ENCODE measurements around the gene LAMC1. TPM values are rescaled to one million over a fixed set of nuclear protein-coding genes. Genes with fewer than 3 reads are reported as not detected.

LAMC1 gene
- total and polyA plus RNA-seq, 2 donors (not counting 1 experiment from before 2014, with no cell fraction given) = 408 to 604 TPM

DNA sequence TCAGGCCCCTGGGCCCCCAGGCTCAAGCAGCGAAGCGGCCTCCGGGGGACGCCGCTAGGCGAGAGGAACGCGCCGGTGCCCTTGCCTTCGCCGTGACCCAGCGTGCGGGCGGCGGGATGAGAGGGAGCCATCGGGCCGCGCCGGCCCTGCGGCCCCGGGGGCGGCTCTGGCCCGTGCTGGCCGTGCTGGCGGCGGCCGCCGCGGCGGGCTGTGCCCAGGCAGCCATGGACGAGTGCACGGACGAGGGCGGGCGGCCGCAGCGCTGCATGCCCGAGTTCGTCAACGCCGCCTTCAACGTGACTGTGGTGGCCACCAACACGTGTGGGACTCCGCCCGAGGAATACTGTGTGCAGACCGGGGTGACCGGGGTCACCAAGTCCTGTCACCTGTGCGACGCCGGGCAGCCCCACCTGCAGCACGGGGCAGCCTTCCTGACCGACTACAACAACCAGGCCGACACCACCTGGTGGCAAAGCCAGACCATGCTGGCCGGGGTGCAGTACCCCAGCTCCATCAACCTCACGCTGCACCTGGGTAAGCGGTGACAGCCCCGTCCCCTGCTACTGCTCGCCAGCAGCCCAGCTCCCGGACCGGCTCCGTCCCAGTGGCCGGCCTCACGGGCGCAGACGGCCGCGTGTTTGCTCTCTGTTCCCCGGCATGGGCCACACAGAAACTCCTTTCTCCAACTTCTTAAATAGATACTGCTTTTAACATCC, 539 bp downstream of the LAMC1 start:
- Histone ChIP-seq H3K36me3 (ENCODE audit: control insufficient read depth, insufficient read depth, low read length) (no peaks in the 10 kb centered on the region), H3K4me3 (replicated peaks in 1 of 4; ENCODE audit: control extremely low read depth in 1 of 4, insufficient read depth in 1 of 4, low read depth in 3 of 4, low read length in 4 of 4) (peak overlapping the region; percentile 74 to 93 (median 87)), H3K27me3 (ENCODE audit: control insufficient read depth, insufficient read depth, low read length) (no peaks in the 10 kb centered on the region), H3K4me1 (ENCODE audit: control insufficient read depth, extremely low read depth, insufficient read depth, low read length) (peaks cover 9% of the 10 kb centered on the region), H3K9ac (ENCODE audit: insufficient read depth, low read length) (peak overlapping the region; percentile 91), H3K4me2 (ENCODE audit: extremely low read depth, insufficient read depth, low read length) (peak overlapping the region; percentile 69), H2AFZ (ENCODE audit: low read length) (no peak overlapping the region), H4K20me1 (ENCODE audit: control insufficient read depth, extremely low read depth, insufficient read depth, low read length) (peaks cover 2% of the 10 kb centered on the region), H3K79me2 (ENCODE audit: control insufficient read depth, insufficient read depth, low read length) (peaks cover 55% of the 10 kb centered on the region), H3K27ac (ENCODE audit: insufficient read depth, low read length) (peak overlapping the region; percentile 76), H3K9me3 (ENCODE audit: control insufficient read depth, insufficient read depth, low read depth, low read length) (no peaks in the 10 kb centered on the region)
- TF ChIP-seq, protein P1, sequence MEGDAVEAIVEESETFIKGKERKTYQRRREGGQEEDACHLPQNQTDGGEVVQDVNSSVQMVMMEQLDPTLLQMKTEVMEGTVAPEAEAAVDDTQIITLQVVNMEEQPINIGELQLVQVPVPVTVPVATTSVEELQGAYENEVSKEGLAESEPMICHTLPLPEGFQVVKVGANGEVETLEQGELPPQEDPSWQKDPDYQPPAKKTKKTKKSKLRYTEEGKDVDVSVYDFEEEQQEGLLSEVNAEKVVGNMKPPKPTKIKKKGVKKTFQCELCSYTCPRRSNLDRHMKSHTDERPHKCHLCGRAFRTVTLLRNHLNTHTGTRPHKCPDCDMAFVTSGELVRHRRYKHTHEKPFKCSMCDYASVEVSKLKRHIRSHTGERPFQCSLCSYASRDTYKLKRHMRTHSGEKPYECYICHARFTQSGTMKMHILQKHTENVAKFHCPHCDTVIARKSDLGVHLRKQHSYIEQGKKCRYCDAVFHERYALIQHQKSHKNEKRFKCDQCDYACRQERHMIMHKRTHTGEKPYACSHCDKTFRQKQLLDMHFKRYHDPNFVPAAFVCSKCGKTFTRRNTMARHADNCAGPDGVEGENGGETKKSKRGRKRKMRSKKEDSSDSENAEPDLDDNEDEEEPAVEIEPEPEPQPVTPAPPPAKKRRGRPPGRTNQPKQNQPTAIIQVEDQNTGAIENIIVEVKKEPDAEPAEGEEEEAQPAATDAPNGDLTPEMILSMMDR (conservative IDR thresholded peaks at IDR 0.05 in 1 of 2, IDR thresholded peaks at IDR 0.05 in 1 of 2; ENCODE audit: low read depth in 1 of 2, low read length in 2 of 2) = peak in 1 of 2 donors; percentile 51
- TF ChIP-seq EZH2 (IDR thresholded peaks at IDR 0.05; ENCODE audit: low read length, missing control alignments) = no peak
- peak; percentile 52 to 55 for DNase-seq (ENCODE audit: low read depth in 2 of 2)

DNA sequence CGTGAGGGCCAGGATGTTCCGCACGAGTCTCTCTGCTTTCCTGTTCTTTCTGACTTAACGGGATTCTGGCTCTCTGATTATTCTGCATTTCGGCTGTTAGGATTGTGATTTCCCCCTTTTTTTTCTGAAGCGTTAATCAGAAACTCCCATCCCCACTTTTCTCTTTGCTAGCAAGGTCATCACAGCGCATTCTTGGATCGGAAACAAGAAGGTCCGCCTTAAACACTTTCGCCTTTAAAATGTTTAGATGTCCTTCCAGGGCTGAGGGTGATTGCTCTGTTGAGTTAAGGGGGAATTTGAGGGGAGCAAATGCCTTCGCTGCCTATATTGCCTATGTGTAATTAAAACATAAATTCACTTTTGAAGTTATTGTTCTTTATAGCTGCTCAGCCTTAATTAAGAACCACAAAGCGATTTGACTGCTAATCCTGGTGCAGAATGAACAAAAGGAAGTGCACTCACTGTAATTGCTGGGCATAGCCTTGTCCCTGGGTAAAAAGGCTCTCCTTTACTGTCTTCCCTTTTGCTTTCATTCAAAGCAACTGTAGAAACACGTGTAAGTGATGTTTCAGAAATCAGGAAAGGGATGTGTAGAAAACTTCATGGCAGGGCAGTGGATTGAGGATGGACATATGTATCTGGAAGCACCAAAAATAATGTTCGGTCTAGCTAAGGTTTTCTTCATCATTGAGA, 1.2 kb downstream of the LAMC1 start:
- H2AFZ ChIP-seq (ENCODE audit: low read length) = no peak overlapping the region
- peak overlapping the region; percentile 69 for H3K4me2 ChIP-seq (ENCODE audit: extremely low read depth, insufficient read depth, low read length)
- peak in 1 of 2 donors; percentile 41 for DNase-seq (ENCODE audit: low read depth in 2 of 2)
- peak overlapping the region; percentile 91 for H3K9ac ChIP-seq (ENCODE audit: insufficient read depth, low read length)
- H3K4me1 ChIP-seq (ENCODE audit: control insufficient read depth, extremely low read depth, insufficient read depth, low read length) = peaks cover 16% of the 10 kb centered on the region
- peak overlapping the region; percentile 74 to 93 (median 87) for H3K4me3 ChIP-seq (replicated peaks in 1 of 4; ENCODE audit: control extremely low read depth in 1 of 4, insufficient read depth in 1 of 4, low read depth in 3 of 4, low read length in 4 of 4)
- H3K36me3 ChIP-seq (ENCODE audit: control insufficient read depth, insufficient read depth, low read length) = no peaks in the 10 kb centered on the region
- TF ChIP-seq, protein P1 (conservative IDR thresholded peaks at IDR 0.05 in 1 of 2, IDR thresholded peaks at IDR 0.05 in 1 of 2; ENCODE audit: low read depth in 1 of 2, low read length in 2 of 2) = no peak
- no peak for TF ChIP-seq EZH2 (IDR thresholded peaks at IDR 0.05; ENCODE audit: low read length, missing control alignments)
- peak overlapping the region; percentile 76 for H3K27ac ChIP-seq (ENCODE audit: insufficient read depth, low read length)
- no peaks in the 10 kb centered on the region for H3K9me3 ChIP-seq (ENCODE audit: control insufficient read depth, insufficient read depth, low read depth, low read length)
- H3K27me3 ChIP-seq (ENCODE audit: control insufficient read depth, insufficient read depth, low read length) = no peaks in the 10 kb centered on the region
- H4K20me1 ChIP-seq (ENCODE audit: control insufficient read depth, extremely low read depth, insufficient read depth, low read length) = peaks cover 2% of the 10 kb centered on the region
- peaks cover 62% of the 10 kb centered on the region for H3K79me2 ChIP-seq (ENCODE audit: control insufficient read depth, insufficient read depth, low read length)

DNA sequence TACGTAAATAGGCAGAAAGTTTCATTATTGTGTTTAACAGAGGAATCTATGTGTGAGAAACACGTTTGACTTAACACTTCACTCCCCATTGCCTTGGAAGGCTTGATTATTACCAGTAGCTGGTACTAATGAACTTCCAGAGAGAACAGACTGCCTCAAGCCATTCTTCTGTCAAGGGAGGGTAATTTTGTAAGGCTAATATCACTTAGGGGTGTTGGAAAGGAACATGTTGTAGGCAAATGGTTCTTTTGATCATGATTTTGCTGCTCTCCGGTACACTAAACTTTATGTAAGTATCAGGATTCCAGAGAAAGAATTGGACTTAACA, 1.8 kb downstream of the LAMC1 start:
- H3K27ac ChIP-seq (ENCODE audit: insufficient read depth, low read length) = peak overlapping the region; percentile 76
- no peak for DNase-seq (ENCODE audit: low read depth in 2 of 2)
- H3K27me3 ChIP-seq (ENCODE audit: control insufficient read depth, insufficient read depth, low read length) = no peaks in the 10 kb centered on the region
- TF ChIP-seq, protein P1 (conservative IDR thresholded peaks at IDR 0.05 in 1 of 2, IDR thresholded peaks at IDR 0.05 in 1 of 2; ENCODE audit: low read depth in 1 of 2, low read length in 2 of 2) = no peak
- TF ChIP-seq EZH2 (IDR thresholded peaks at IDR 0.05; ENCODE audit: low read length, missing control alignments) = no peak
- H3K9ac ChIP-seq (ENCODE audit: insufficient read depth, low read length) = peak overlapping the region; percentile 91
- H3K4me1 ChIP-seq (ENCODE audit: control insufficient read depth, extremely low read depth, insufficient read depth, low read length) = peaks cover 18% of the 10 kb centered on the region
- H4K20me1 ChIP-seq (ENCODE audit: control insufficient read depth, extremely low read depth, insufficient read depth, low read length) = peaks cover 2% of the 10 kb centered on the region
- peak overlapping the region; percentile 74 to 93 (median 87) for H3K4me3 ChIP-seq (replicated peaks in 1 of 4; ENCODE audit: control extremely low read depth in 1 of 4, insufficient read depth in 1 of 4, low read depth in 3 of 4, low read length in 4 of 4)
- H3K9me3 ChIP-seq (ENCODE audit: control insufficient read depth, insufficient read depth, low read depth, low read length) = no peaks in the 10 kb centered on the region
- no peak overlapping the region for H2AFZ ChIP-seq (ENCODE audit: low read length)
- H3K4me2 ChIP-seq (ENCODE audit: extremely low read depth, insufficient read depth, low read length) = peak overlapping the region; percentile 69
- peaks cover 67% of the 10 kb centered on the region for H3K79me2 ChIP-seq (ENCODE audit: control insufficient read depth, insufficient read depth, low read length)
- H3K36me3 ChIP-seq (ENCODE audit: control insufficient read depth, insufficient read depth, low read length) = no peaks in the 10 kb centered on the region

Data from fibroblast of lung (primary cell).